GM21529 (cell line): ENCODE results near the gene HSD17B12.
A peak's percentile ranks its signal among the peaks of the same experiment; 100 is the strongest.

Source experiments
- ATAC-seq: cut with Tn5 transposase; IDR thresholded peaks from one replicate; pipeline ENCODE4 v1.9.1; 2021; ENCODE audit not compliant: unreplicated experiment

The HSD17B12 gene

DNA sequence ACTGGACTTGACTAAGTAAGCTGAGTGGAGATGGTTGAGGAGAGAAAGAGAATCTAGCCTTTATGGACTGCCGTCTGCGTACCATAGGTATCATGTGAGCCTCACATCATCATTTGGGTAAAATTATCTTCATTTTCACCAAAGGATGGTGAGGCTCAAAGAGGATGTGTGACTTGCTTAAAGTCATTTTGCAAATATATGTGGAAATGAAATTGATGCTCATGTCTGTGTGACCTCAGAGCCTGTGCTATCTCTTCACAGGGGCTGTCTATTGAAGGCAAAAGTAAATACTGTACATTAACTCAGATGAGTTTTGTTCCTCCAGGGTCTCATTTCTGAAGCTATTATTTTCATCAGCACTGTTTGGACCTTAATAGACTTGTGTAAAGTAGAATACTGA lies 116.8 kb downstream of the HSD17B12 start:
- ATAC-seq, result no peak

DNA sequence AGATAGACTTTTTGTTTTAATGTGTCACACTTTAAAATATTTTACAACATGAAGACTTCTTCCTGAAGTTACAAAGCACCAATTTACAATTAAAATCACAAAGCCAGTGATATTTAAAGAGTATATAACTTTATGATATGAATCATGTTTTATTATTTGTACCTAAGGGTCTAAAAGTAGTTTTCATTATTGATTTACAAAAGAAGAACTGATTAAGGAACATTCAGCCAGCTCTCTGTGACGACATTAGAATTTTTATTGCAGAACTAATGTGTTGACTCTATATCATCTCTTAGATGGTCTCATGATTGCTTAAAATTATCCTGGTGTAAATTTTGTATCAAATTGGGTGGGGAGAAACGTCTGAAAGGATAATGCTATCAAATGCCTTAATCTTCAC lies 117.3 kb downstream of the HSD17B12 start:
- no peak for ATAC-seq

GRCh38 chr11:43802509-43802908 lies 122.0 kb downstream of the HSD17B12 start:
- ATAC-seq, result no peak

DNA sequence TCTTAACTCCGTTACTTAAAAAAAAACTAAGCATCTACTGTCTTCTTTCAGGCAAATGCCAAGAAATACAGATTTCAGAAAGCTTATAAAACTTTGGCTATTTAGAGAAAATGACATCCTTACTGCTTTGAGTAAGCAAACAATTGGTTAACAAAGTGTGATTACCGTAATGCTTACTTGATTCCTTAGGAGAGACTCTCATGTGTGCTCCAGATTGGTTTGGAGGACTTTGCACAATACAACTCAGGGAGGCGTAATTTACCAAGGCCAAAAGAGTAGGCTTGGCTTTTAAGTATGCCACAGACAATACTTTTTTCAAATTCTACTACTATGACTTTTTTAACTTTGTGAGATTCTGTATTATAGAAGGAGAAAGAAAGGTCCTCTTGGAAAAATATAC lies 123.2 kb downstream of the HSD17B12 start:
- no peak for ATAC-seq

GRCh38 chr11:43806976-43807375 lies 126.4 kb downstream of the HSD17B12 start:
- ATAC-seq, result no peak

DNA sequence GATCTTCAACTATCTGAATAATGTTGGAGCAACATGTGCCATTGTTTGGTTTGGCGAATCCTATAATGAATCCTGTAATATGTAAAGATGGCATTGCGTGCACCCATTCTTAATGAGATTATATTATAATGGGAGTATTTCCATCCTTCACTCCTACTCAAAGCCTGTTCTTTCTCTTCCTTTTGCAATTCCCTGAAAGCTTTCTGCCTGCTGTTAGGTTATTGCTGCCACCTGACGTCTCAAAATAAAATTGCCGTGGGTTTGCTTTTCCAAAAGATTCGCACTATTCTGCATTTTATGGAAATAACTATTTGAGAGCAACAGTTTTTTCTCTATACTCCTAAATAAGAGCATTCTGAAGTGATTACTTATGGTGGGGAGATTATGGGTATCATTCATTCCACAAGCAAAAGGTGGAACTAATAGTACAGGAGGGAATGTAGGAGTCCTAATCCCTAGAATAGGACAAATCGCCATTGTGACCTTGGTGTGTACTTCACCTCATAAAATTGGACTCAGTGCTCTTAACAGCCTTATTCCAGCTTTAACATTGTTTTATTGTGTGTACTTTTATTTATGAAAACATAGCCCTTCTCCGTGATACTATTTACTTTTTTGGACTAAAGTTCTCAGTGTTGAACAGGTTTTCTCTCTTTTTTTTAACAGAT lies 130.5 kb downstream of the HSD17B12 start:
- ATAC-seq, result no peak

- ATAC-seq, result no peak
Observed at GRCh38 chr11:43812471-43812870, 131.9 kb downstream of the HSD17B12 start.

DNA sequence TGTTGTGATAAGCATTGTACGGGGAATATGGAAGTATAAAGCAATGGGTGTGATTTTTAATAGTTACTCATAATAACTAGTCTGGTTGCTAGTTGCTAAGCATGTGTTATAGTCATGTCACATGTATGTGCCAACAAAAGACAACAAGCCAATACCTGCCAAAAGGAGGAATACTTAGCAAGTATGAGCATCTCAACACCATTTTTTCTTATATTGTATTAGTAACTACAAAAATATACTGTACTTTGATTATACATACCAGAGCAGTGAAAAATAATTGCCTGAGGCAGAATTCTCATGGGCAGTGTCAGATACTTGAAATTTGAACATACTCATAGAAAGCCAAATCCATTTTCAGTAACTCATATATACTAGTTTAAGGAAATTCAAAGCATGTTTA lies 137.7 kb downstream of the HSD17B12 start:
- no peak for ATAC-seq

- ATAC-seq, result no peak
Observed at GRCh38 chr11:43819926-43820325, 139.4 kb downstream of the HSD17B12 start.

GRCh38 chr11:43823316-43823715 lies 142.8 kb downstream of the HSD17B12 start:
- ATAC-seq, result no peak

DNA sequence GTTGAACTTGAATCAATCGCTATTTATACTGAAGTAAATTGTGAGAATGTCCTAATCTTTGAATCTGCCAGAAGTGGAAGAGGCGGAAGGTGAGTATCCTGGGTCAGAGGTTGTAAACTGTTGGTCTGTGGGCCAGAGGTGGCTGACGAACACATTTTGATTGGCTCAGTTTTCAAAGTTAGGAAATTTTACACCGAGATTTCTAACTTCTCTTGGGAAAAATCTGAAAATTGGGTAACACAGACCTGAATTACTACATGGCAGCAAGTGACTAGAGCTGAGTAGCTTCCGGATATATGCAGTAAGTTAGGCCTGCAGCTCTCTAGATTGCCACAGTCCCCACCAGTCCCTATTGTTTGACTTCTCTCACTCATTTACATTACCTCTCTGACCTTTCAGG lies 143.3 kb downstream of the HSD17B12 start:
- no peak for ATAC-seq

DNA sequence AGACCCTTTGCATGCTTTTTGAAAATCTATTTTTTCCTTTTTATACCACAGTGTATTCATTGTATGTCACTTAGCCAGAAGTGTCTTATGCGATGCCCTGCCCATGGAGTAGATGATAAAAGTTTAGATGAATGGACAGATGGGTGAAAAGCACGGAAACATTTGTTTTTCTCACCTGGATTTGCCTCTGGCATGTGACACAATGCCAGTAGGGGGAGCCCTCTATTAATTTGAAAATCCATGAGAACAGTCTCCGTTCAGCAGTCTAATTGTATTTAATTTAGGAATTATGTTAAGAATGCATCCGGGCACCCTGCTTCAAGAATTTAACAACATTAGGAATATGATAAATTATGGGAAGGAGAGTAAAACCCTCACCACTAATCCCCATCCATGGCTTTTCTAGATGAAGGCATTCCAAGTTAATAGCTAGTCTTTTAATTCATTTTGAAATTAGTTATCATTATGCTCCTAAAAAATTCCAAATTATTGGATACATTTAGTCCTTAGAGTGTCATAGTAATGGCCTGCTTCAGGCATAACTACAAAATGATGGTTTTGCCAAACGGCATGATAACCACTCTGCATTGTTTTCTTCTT lies 144.8 kb downstream of the HSD17B12 start:
- ATAC-seq, result no peak

DNA sequence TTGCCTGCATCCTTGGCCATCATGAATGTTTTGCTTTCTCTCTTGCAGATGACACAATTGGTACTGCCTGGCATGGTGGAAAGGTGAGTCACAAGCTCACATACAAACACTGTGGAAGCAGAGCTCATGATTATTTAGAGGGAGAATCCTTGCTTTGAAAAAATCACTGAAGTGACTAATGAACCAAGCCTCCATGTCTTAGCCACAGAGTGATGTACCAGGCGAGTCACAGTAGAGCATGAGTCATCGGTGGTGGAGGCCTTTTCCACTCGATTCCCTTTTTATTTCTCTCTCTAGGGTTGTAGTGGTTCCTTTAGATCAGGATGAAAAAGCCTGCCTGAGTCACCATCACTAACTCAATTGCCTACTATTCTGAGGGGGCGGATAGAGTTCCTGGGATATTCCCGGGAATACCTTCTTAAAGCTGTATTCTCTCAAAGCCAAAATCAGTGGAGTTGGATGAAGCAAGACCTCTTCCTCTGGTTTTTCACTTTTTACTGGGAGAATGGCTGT lies 150.4 kb downstream of the HSD17B12 start:
- ATAC-seq, result no peak

DNA sequence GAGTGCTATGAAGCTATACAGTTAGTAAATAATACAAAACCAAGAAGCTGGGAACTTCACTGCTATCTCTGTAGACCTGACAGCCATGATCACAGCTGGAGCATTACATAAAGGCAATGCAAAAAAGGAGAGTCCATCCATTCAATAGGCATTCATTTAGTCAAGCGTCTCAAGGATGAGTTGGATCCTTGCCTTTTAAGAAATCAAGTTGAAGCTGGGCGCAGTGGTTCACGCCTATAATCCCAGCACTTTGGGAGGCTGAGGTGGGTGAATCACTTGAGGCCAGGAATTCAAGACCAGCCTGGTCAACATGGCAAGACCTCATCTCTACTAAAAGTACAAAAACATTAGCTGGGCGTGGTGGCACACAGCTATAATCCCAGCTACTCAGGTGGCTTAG lies 152.0 kb downstream of the HSD17B12 start:
- ATAC-seq, result no peak

DNA sequence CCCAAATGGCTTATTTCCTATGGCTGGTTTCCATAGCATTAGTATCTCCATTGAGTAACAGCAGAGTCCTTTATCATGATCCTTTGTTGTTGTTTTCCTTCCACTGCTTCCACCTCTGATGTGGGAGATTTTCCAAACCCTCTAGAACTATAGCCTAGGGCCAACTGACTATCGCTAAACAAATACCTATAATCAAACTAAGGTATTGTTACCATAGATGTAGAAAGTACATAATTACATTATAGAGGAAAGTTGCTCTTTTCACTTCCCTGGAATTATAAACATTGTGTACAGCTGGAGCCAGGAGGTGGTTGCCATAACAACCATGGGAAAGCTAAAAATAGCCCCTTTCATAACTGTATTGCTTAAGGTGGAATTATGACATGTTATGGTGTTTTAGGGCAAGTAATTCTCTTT lies 153.1 kb downstream of the HSD17B12 start:
- ATAC-seq, result no peak

GRCh38 chr11:43834286-43834685 lies 153.7 kb downstream of the HSD17B12 start:
- ATAC-seq, result no peak

DNA sequence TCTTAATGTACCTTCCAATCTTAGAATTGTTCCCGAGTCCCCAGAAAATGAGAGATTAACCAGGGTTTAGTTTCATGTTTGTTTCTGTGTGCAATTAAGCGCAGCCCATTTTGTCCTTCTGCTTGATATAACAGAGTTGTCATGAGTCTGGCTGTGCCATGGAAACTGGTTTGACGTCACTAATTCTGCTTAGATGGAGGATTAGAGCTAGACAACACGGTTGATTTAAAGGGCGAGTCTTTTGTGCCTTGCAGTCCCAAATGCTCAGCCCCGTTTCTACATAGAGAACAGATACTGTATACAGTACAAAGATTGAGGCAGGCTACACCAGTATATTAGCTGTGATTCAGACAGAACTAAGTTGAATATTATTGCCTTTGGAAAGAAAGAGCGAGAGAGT lies 154.6 kb downstream of the HSD17B12 start:
- ATAC-seq, result no peak

DNA sequence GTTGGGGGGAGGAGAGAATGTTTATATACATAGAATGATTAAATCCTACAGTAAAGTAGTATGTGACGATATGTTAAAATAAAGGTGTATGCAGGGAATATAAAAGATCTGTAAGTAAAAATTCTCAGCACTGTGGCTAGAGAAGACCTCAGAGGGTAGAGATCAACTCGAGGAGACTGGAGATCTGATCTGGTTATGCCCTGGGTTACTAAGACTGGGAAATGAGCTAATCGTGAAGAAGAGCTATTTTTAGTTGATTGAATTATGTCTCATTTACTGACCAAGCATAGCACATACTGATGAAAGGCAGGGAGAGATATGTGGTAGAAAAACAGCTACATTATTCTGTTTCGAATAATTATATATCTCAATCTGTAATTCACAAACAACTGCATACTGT lies 157.3 kb downstream of the HSD17B12 start:
- no peak for ATAC-seq

- ATAC-seq, result no peak
Observed at GRCh38 chr11:43842021-43842420, 161.5 kb downstream of the HSD17B12 start.

- no peak for ATAC-seq
Observed at GRCh38 chr11:43845816-43846215, 165.3 kb downstream of the HSD17B12 start.

DNA sequence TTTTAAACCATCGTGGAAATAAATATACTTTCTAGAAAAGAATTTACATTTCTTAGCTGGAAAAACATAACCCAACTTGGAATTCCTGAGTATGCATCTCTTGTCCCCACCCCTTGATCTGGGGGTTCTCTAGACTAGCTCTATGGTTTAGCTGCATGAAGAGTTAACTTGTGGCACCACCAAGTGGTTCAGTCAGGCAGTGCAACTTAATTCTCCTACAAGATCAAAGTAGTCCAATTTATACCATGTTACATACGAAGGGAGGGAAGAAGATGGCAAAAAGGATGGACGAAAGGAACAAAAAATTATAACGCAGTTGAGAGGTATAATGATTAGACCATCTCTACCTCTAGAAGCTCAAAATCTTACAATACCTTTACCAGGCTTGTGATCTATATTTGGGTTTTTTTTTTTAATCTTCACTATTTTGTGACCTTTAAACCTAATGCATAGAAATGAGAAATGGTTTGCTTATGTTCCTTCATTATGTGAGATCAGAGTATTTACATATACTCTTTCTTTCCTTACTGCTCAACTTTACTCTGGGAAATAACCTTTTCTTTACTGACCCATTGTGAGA lies 171.6 kb downstream of the HSD17B12 start:
- ATAC-seq, result peak; percentile 88

- ATAC-seq, result no peak
Observed at GRCh38 chr11:43853781-43854180, 173.2 kb downstream of the HSD17B12 start.
